ENCODE results near the gene TBX4.

- TF ChIP-seq NFRKB (IDR thresholded peaks at IDR 0.05) (no peak), CTBP1 (IDR thresholded peaks at IDR 0.05; ENCODE audit: borderline replicate concordance) (no peak), ZNF384 (IDR thresholded peaks at IDR 0.05) (no peak), LEF1 (IDR thresholded peaks at IDR 0.05; ENCODE audit: borderline replicate concordance) (no peak), FOXM1 (IDR thresholded peaks at IDR 0.05; ENCODE audit: borderline replicate concordance) (no peak), ARNT (IDR thresholded peaks at IDR 0.05) (no peak), SUZ12 (IDR thresholded peaks at IDR 0.05) (no peak), FOXA1 (IDR thresholded peaks at IDR 0.05) (no peak)
Observed at GRCh38 chr17:61429274-61429673, 22.9 kb upstream of the TBX4 start.
